ENCODE measurements around the gene EPB41L4B. TPM values are rescaled to one million over a fixed set of nuclear protein-coding genes. Genes with fewer than 3 reads are reported as not detected.
"Not testable (repeated sequence)": the region's sequence is repeated elsewhere in the genome, so short reads cannot be mapped to it uniquely, and the experiment has no call there.

The EPB41L4B gene
- total RNA-seq, 1 donor from 2014 or later, result 48.6 TPM

GRCh38 chr9:109126671-109127070 lies 194.2 kb downstream of the EPB41L4B start:
- DNase-seq (ENCODE audit: low spot score), result not testable (repeated sequence)

DNA sequence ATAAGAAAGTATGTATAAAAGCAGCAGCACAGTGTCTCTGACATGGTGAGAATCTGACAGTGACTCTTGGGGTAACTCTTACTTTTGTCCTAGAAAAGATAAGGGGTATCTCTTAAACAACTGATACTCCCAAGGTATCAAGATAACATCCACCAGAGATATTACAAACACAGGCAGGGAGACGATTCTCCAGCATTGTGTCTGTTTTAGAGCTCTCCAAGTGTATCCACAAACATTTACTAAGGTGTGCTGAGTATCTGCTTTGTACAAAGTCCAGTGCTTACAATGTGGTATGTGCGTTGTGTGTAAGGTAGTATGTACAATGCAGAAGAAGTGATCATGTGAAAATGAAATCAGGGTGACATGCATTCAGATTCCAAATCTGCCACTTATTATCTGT lies 196.7 kb downstream of the EPB41L4B start:
- DNase-seq (ENCODE audit: low spot score), result no peak

DNA sequence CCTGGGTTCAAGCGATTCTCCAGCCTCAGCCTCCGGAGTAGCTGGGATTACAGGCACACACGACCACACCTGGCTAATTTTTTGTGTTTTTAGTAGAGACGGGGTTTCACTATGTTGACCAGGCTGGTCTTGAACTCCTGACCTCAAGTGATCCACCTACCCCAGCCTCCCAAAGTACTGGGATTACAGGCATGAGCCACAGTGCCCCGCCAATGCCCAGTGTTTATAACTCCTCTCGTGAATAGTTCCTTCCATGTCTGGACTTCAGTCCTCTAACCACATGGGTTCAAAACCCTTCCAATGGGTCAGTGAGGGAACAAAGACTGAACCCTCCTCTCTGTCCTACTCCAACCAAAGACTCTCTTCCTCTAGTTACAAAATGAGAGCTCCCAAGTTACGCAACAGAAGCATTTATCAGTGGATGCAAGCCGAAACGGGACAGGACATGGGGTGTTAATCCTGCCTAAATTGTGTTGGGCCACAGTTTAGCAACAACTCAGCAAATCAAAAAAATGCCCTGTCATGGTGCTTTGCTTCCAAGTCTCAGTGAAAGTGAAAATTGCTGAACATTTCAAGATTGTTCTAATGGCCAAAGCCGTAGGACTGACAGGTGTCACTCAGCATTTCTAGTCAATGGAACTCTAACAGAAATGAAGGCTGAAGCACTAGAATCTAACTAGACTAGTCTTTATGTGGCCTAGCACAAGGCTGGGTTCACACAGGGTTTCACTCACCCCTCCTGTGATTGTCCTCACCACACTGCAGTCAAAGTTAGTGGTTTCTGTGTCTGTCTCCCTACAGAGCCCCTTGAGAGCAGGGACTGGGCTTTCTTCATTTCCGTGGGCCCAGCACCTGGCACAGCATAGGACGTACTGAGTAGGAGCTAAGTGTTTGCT lies 197.9 kb downstream of the EPB41L4B start:
- no peak for DNase-seq (ENCODE audit: low spot score)

Other genes starting within 250 kb of the EPB41L4B start
- 62.3 TPM for gene TMEM245, start 201.1 kb downstream of the EPB41L4B start, total RNA-seq
- 0.32 TPM for gene FRRS1L, start 153.8 kb downstream of the EPB41L4B start, total RNA-seq
- gene PTPN3, start 177.2 kb upstream of the EPB41L4B start, total RNA-seq, result 6.3 TPM